Activated CD4-positive, CD25-positive, alpha-beta regulatory T cell treated with anti-CD3 and anti-CD28 coated beads, Interleukin-2, amount 50 U/mL, for 24 hours (primary cell): ENCODE measurements around the gene DPP6.

Source experiments
- ATAC-seq, 2 donors: fragments of 150-1000 bp; cut with Tn5 transposase; one replicate each; pipeline ENCODE4 v1.10.0; 2021; ENCODE audit warnings: mild to moderate bottlenecking in 1 of 2, moderate library complexity in 1 of 2

DPP6 gene

GRCh38 chr7:154564676-154565075 is 512.5 kb downstream of the DPP6 start:
- ATAC-seq = no peak

DNA sequence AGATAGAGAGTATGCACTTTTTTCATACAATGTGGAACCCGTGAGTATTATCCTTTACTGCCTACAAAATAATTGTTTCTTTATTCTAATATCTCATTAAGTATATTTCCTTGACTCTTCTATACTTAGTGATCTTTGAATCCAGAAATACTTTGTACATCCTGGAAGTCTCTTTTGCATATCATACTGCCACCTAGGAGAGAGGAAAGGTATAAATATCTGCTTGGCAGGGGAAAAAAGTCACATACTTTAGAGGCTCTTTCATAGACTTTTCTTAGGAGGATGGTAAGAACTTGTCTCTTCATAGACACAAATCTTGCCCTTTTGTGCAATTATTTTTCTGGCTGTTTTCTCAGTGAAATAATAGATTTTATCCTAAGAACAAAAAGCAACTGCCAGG is 514.7 kb downstream of the DPP6 start:
- ATAC-seq = no peak

DNA sequence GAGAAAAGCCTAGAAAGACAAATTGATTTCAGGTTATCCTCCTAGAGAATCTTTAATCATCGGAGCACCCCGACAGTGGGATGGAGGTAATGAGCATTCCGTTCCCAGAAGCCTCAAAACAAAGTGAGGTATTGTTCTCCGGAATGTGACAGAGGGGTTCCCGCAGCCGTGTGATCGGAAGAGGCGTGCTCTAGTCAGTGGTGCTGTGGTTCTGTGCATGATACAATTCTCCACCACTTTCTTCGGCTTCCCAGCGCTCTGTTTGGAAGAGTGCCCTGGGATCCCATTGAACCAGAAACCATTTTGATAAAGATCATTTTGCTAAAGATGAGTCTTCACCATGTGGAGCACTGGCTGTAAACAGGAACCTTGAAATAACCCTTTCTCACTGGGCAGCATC is 516.1 kb downstream of the DPP6 start:
- no peak for ATAC-seq

GRCh38 chr7:154569916-154570315 is 517.7 kb downstream of the DPP6 start:
- ATAC-seq = no peak

GRCh38 chr7:154571772-154572171 is 519.6 kb downstream of the DPP6 start:
- no peak for ATAC-seq

GRCh38 chr7:154574235-154574634 is 522.0 kb downstream of the DPP6 start:
- ATAC-seq = no peak

GRCh38 chr7:154575497-154575896 is 523.3 kb downstream of the DPP6 start:
- ATAC-seq = no peak

DNA sequence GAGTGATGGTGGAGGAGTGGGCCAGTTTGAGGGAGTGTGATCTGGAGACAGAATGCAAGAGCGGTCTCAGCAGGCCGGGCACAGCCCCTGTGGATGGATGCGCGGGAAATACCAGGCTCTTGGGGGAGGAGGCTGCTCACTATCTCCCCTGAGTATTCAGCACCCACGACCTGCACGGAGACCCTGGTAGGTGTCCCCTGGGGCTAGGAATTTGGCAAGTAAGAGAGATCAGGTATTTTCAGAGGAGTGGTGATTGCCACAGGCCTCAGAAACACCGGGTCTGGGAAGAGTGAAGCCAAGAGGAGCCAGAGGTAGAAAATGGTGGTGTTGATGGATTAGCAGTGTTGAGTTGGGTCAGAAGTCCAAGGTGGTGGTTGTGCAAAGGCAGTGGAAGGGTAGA is 524.4 kb downstream of the DPP6 start:
- no peak for ATAC-seq

- no peak for ATAC-seq
These were observed 525.1 kb downstream of the DPP6 start for GRCh38 chr7:154577141-154577873.

- no peak for ATAC-seq
These were observed 526.1 kb downstream of the DPP6 start for GRCh38 chr7:154578336-154578735.

GRCh38 chr7:154579711-154580110 is 527.5 kb downstream of the DPP6 start:
- no peak for ATAC-seq

- no peak for ATAC-seq
These were observed 529.2 kb downstream of the DPP6 start for GRCh38 chr7:154581251-154581890.

DNA sequence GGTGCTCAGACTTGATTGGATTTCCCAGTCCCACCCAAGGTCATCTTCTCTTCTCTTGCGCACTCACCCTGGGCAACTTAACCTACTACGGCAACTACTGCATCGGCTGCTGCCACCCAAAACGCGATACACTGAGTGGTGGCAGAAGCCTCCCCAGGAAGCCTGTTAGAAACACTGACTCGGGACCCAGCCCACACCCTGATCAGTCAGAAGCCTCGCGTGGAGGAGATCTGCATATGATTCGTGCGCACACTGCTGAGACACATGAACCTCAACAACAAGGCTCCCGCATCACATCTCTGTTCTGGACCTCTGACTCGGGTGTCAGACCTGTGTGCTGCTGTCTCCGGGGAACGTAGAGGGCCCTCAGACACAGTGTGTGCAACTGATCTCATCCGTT is 531.3 kb downstream of the DPP6 start:
- no peak for ATAC-seq

DNA sequence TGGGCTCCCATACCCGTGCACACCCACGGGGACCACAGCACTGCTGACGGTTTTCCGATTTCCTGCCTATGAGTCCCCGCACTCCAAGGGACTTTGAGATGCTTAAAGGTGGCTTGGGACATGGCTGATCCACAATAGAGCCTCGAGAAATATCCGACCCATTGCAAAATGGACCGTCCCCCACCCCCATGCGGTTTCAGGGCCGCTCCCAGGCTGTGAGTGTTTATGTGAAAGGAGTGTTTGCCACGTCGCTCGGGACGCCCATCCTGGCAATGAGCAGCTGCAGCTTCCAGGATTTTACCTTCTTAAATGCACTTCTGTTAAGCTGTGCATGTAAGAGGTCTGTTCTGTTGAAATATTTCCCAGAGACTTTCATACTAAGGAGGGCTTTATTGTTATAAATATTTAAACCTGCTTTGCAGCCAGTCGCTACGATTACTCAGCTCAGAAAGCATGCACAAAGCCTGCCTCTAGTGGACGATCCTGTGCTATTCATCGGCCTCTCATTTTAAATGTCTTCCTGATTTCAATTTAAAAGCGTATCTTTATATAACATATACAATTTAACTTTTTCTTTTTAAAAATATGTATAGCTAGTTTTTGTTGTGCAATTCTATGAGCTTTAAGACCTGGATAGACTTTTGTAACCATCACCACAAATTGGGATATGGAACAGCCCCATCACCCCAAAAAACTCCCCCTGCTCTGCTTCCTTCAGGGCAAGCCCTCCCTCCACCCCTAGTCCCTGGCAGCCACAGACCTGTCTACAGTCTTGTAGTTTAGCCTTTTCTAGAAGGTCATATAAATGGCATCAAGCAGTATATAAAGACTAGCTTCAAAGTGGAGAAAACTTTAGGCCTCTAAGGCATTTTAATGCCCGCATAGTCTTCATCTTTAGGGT is 532.4 kb downstream of the DPP6 start:
- no peak for ATAC-seq

DNA sequence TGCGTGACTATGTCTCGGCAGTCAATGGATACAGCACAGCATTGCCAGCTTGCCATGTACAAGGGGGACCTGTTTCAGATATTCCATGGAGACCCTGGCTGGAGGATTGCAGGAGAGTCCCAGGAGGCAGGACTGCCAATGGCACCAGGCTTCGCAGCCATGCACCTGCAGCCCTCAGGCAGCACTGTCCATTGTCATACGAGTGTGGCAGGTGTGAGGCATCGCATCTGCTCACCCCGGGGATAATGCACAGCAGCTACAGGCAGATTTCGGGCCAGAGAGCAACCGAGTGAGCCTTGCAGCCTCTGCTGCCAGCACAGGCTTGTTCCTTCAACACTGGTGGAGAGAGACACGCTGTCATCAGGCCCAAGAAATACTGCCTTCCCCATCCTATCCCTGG is 535.6 kb downstream of the DPP6 start:
- no peak for ATAC-seq

DNA sequence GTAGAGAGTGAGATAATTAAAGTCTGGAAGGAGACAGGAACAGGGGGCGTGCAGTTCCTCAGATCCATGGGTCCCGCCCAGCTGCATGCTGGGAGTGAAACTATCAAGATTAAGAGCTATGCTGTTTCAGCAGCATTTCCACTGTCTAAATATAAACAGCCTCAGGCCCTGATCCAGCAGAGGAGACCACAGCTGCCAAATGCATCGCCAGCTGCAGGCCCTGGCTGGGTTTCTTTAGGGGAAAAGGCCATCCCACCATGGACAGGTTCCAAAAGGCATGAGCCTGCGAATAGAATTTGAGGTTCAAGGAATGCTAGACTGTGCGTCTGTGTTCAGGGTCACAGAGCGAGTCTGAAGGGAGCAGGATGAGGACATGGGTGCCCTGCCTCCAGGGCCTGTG is 539.3 kb downstream of the DPP6 start:
- ATAC-seq = no peak

- no peak for ATAC-seq
These were observed 540.2 kb downstream of the DPP6 start for GRCh38 chr7:154592388-154592787.

DNA sequence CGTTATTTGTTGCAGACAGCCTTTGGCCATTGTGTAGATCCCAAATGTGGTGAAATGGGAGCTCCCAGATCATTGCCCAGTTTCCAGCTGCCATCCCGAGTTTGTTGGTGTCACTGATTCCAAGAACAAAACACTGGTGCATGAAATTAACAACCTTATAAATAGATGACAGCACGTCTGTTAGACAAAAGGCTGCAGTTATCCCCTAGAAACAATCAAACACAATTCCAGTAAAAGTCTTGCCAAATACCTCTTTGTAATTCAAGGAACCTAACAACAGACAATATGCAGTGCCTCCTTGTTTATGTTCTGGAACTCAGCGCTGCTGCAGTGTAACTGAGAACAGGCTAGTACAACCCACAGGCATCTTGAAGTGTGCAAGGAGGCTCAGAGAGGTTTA is 546.2 kb downstream of the DPP6 start:
- ATAC-seq = no peak

GRCh38 chr7:154598864-154599263 is 546.7 kb downstream of the DPP6 start:
- ATAC-seq = no peak

DNA sequence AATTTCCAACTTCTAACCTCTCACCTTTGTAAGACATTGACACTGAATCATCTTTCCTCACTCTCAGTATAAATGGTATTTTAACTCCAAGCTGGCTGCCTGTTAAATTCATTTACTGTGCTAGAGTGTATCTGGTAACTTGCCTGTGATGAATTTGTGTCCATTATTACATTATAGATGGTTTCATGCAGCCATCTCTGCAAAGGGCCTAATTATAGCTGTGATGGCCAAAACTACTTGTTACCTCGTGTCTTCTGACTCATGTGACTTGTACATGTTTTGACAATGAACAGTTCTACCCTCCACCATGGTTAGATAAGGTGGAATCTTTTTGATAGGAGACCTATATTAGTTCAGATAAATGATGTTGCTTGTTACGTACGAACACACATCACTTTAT is 558.7 kb downstream of the DPP6 start:
- ATAC-seq = no peak

- no peak for ATAC-seq
These were observed 561.6 kb downstream of the DPP6 start for GRCh38 chr7:154613811-154614210.

- ATAC-seq = no peak
These were observed 568.0 kb downstream of the DPP6 start for GRCh38 chr7:154620141-154620755.

DNA sequence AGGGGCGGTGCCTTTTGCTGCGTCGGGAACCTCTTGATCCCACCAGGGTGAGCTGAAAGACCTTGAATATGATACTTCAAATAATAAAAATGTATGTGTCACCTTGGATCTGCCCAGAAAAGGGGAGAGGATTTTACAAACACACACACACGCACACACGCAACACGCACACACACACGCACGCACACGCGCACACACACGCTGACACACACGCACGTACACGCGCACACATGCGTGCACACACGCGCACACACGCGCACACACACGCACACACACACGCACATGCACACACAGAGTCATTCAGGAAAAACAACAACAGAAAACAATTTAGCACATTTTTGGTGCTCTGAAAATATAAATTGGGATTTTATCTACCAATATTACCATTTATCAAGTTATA is 571.2 kb downstream of the DPP6 start:
- ATAC-seq = no peak
